H1 (cell line): Measurements from ENCODE around the gene EPHB3.

Experiments
- BRCA1 ChIP-seq: IDR thresholded peaks from 2 replicates; pipeline ENCODE4 v1.6.1; 2012; ENCODE audit warnings: low read depth, low read length, improper control_type of control experiment
- CBX8 ChIP-seq: fragments of 300-800, 300-1000 bp; sonication (generic); IDR thresholded peaks from 2 replicates; pipeline ENCODE4 v1.7.1; 2016; ENCODE audit warnings: low read depth, low read length, borderline replicate concordance
- CTCF ChIP-seq, 3 experiments: IDR thresholded peaks; 1 replicate in 2 of 3; 2 replicates in 1 of 3; pipeline versions ENCODE4 v1.5.1 to v1.6.1; 2011; ENCODE audit warnings: low read length in 3 of 3, mild to moderate bottlenecking in 3 of 3, inconsistent platforms in 2 of 3, low read depth in 1 of 3, moderate library complexity in 1 of 3; ENCODE audit not compliant: insufficient read depth in 1 of 3; ENCODE audit errors: control extremely low read depth in 1 of 3
- EP300 ChIP-seq, 2 experiments: IDR thresholded peaks; 1 replicate in 1 of 2; 2 replicates in 1 of 2; pipeline ENCODE4 v1.6.1; 2011 to 2012; ENCODE audit warnings: low read depth in 2 of 2, low read length in 2 of 2, mild to moderate bottlenecking in 2 of 2, borderline replicate concordance in 1 of 2, inconsistent platforms in 1 of 2, moderate library complexity in 1 of 2
- MAFK ChIP-seq: IDR thresholded peaks from 2 replicates; pipeline ENCODE4 v1.6.1; 2012; ENCODE audit warnings: low read depth, mild to moderate bottlenecking, improper control_type of control experiment, low read length
- NANOG ChIP-seq: IDR thresholded peaks from 2 replicates; pipeline ENCODE4 v1.6.1; 2011; ENCODE audit warnings: low read length, low read depth, mild to moderate bottlenecking, inconsistent platforms; ENCODE audit not compliant: insufficient read depth, poor library complexity, severe bottlenecking
- SAP30 ChIP-seq: fragments of 300-600 bp; sonication (generic); IDR thresholded peaks from 2 replicates; pipeline ENCODE4 v1.7.1; 2012; ENCODE audit warnings: low read length, moderate library complexity, mild to moderate bottlenecking, inconsistent platforms; ENCODE audit not compliant: insufficient read depth, insufficient replicate concordance

GRCh38 chr3:184582646-184583577, 21.3 kb downstream of the EPHB3 start:
- TF ChIP-seq NANOG (no peak), SAP30 (peak; percentile 10), BRCA1 (no peak), MAFK (no peak), CTCF (IDR thresholded peaks at IDR 0.05; ENCODE audit: control extremely low read depth in 1 of 3, insufficient read depth in 1 of 3, low read depth in 1 of 3, low read length in 3 of 3) (no peak), CBX8 (no peak), EP300 (IDR thresholded peaks at IDR 0.05; ENCODE audit: borderline replicate concordance in 1 of 2, low read depth in 2 of 2, low read length in 2 of 2) (no peak)
